ENCODE data around the gene MYO1H. TPM values are rescaled to one million over a fixed set of nuclear protein-coding genes. Genes with fewer than 3 reads are reported as not detected.

MYO1H gene
- total and polyA plus RNA-seq, 12 donors, result 0.03 to 0.08 TPM; not detected in 10

DNA sequence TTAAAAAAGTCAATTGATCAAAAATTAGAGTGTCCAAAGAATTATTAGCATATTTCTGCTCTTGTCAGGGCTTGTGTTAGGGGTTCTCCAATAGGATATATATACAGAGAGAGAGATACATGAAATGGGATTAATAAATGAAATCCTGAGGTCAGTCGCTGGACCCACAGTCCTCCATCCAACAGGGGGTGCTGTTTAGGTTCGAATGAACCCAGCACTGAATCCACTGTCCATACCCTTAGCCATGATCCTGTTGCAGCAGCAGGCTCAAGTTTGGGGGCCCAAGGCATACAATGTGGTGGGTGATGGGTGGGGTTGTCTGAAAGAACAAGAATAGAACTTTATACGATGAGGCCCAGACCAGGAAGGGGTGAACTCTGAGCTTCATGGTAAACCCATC lies 780 bp upstream of the MYO1H start:
- 80 to 84% (median 83%) methylated on average over 3 of the region's 3 CpGs for WGBS, 4 donors
- TF ChIP-seq, protein P1, sequence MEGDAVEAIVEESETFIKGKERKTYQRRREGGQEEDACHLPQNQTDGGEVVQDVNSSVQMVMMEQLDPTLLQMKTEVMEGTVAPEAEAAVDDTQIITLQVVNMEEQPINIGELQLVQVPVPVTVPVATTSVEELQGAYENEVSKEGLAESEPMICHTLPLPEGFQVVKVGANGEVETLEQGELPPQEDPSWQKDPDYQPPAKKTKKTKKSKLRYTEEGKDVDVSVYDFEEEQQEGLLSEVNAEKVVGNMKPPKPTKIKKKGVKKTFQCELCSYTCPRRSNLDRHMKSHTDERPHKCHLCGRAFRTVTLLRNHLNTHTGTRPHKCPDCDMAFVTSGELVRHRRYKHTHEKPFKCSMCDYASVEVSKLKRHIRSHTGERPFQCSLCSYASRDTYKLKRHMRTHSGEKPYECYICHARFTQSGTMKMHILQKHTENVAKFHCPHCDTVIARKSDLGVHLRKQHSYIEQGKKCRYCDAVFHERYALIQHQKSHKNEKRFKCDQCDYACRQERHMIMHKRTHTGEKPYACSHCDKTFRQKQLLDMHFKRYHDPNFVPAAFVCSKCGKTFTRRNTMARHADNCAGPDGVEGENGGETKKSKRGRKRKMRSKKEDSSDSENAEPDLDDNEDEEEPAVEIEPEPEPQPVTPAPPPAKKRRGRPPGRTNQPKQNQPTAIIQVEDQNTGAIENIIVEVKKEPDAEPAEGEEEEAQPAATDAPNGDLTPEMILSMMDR (IDR thresholded peaks at IDR 0.05), result no peak
- TF ChIP-seq POLR2A (IDR thresholded peaks at IDR 0.05), result no peak
- intact Hi-C loops (cut with DNase I), result no loop called here
- H3K27ac ChIP-seq, result no peak overlapping the region
- DNase-seq, result no peak
- no peaks in the 10 kb centered on the region for H3K4me1 ChIP-seq (replicated peaks in 1 of 2)
- no peak overlapping the region for H3K4me3 ChIP-seq
- no peaks in the 10 kb centered on the region for H3K36me3 ChIP-seq (replicated peaks in 1 of 2)
- no peaks in the 10 kb centered on the region for H3K9me3 ChIP-seq (replicated peaks in 1 of 3)
- no peaks in the 10 kb centered on the region for H3K27me3 ChIP-seq

DNA sequence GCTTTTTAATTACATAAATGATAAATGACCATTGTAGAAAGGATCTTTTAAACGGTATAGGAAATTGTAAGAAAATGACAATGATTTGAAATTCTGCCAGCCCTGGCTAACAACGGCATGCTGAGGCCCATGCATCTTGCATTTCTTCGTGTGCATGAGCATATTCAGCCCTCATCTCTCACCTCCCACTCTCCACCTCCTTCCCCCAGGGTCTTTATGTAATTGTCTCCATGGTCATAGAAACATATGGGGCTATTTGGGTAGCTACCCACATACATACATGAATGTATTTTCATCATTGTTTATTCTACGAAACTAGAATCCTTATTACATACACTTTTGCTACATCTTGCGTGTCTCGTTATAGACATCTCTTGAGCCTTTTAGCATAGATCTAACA lies 4.5 kb downstream of the MYO1H start:
- Histone ChIP-seq H3K9me3 (replicated peaks in 1 of 3) (no peaks in the 10 kb centered on the region), H3K36me3 (replicated peaks in 1 of 2) (no peaks in the 10 kb centered on the region), H3K4me1 (replicated peaks in 1 of 2) (no peaks in the 10 kb centered on the region), H3K27ac (no peak overlapping the region), H3K27me3 (peaks cover 7% of the 10 kb centered on the region), H3K4me3 (no peak overlapping the region)
- no peak for DNase-seq
- intact Hi-C loops (cut with DNase I), result no loop called here
- 51 to 66% (median 55%) methylated on average over 6 of the region's 6 CpGs for WGBS, 4 donors
- TF ChIP-seq, protein P1 (IDR thresholded peaks at IDR 0.05), result no peak

DNA sequence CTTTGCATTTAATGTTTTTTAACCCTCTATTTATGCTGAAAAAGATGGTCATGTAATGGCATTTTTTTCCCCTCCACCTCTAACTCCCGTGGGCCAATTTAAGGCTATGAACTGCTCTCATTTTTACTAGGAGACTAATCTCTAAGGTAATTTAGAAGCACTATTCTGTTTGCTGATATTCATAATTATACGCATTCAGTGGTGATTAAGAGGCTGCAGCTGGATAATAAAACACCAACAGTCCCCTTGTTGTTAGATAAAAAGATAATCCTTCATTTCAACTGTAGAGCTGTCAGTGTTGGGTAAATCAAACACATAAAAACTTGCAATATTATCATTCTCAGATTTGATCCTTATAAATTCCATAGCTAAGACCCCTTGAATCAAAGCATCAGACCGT lies 8.9 kb downstream of the MYO1H start:
- DNase-seq, result no peak
- H3K4me3 ChIP-seq, result no peak overlapping the region
- 63 to 74% (median 70%) methylated on average over 3 of the region's 3 CpGs for WGBS, 4 donors
- H3K27ac ChIP-seq, result no peak overlapping the region
- intact Hi-C loops (cut with DNase I), result no loop called here
- no peaks in the 10 kb centered on the region for H3K4me1 ChIP-seq (replicated peaks in 1 of 2)
- TF ChIP-seq POLR2A (IDR thresholded peaks at IDR 0.05), result no peak
- TF ChIP-seq, protein P1 (IDR thresholded peaks at IDR 0.05), result no peak
- H3K27me3 ChIP-seq, result peaks cover 7% of the 10 kb centered on the region
- H3K9me3 ChIP-seq (replicated peaks in 1 of 3), result no peaks in the 10 kb centered on the region
- no peaks in the 10 kb centered on the region for H3K36me3 ChIP-seq (replicated peaks in 1 of 2)

DNA sequence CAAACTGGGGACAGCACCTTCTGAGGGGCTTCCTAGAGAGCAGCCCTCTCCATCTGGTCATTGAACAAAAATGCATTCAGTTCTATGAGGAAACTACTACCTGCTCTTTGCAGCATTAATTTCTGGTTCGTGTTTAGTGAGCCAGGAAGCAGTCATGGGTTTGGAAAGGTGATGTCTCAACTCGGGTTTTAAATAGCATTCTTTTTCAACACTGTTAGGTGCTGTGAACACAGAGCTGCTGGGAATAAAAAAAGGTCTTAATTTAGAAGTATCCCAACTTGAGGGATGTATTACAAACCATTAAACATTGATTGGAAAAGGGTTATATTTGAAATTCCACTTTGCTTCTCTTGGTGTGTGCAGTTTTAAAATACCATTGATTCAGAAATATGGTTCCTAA lies 9.3 kb downstream of the MYO1H start:
- intact Hi-C loops (cut with DNase I), result no loop called here

More for the DNA sequence above, 9.3 kb downstream of the MYO1H start:
- 38 to 65% (median 43%) methylated on average over 2 of the region's 2 CpGs for WGBS, 4 donors
- peaks cover 7% of the 10 kb centered on the region for H3K27me3 ChIP-seq
- H3K36me3 ChIP-seq (replicated peaks in 1 of 2), result no peaks in the 10 kb centered on the region
- DNase-seq, result no peak
- no peaks in the 10 kb centered on the region for H3K9me3 ChIP-seq (replicated peaks in 1 of 3)
- no peak for TF ChIP-seq POLR2A (IDR thresholded peaks at IDR 0.05)
- TF ChIP-seq, protein P1 (IDR thresholded peaks at IDR 0.05), result no peak
- H3K4me3 ChIP-seq, result no peak overlapping the region
- H3K27ac ChIP-seq, result no peak overlapping the region
- no peaks in the 10 kb centered on the region for H3K4me1 ChIP-seq (replicated peaks in 1 of 2)

Data from adrenal gland (tissue), 12 donors.